Esophagus squamous epithelium (tissue), 4 donors: ENCODE measurements around the gene ERCC1.

Experiments
- POLR2A ChIP-seq, 4 donors: fragments of 450-650 bp; IDR thresholded peaks; one replicate each; pipeline ENCODE4 v1.6.1; 2017; ENCODE audit warnings: antibody characterized with exemption in 4 of 4, mild to moderate bottlenecking in 4 of 4, moderate library complexity in 3 of 4
- TF ChIP-seq, protein P1 (sequence below), 6 experiments: fragments of 450-650 bp in 4 of 6; fragments of 200-600 bp in 2 of 6; sonication (generic) in 2 of 6; IDR thresholded peaks; one replicate each; pipeline ENCODE4 v1.5.1; 2016 to 2019; ENCODE audit warnings: antibody characterized with exemption in 6 of 6, mild to moderate bottlenecking in 4 of 6, moderate library complexity in 4 of 6

DNA sequence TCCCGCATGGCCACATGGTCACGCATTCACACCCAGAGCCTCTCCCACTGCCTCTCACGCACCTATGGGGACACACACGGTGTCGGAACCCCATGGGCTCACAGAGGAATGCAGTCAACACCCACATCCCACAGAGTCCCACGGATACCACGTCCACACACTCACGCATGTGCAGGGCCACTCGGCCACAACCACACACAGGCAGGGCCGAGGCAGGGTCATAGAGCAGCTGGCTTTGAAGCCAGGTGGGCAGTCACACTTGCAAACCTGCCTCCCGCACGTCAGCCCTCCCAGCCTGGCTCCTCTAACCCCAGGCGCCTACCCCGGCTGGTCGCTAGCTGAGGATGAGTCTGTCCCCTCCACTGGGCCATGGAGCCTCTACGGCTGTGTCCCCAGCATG is 61.4 kb downstream of the ERCC1 start:
- TF ChIP-seq, protein P1, sequence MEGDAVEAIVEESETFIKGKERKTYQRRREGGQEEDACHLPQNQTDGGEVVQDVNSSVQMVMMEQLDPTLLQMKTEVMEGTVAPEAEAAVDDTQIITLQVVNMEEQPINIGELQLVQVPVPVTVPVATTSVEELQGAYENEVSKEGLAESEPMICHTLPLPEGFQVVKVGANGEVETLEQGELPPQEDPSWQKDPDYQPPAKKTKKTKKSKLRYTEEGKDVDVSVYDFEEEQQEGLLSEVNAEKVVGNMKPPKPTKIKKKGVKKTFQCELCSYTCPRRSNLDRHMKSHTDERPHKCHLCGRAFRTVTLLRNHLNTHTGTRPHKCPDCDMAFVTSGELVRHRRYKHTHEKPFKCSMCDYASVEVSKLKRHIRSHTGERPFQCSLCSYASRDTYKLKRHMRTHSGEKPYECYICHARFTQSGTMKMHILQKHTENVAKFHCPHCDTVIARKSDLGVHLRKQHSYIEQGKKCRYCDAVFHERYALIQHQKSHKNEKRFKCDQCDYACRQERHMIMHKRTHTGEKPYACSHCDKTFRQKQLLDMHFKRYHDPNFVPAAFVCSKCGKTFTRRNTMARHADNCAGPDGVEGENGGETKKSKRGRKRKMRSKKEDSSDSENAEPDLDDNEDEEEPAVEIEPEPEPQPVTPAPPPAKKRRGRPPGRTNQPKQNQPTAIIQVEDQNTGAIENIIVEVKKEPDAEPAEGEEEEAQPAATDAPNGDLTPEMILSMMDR (IDR thresholded peaks at IDR 0.05), result no peak
- no peak for TF ChIP-seq POLR2A (IDR thresholded peaks at IDR 0.05)
